HepG2 (cell line): ENCODE measurements around the gene IL4I1. TPM values are rescaled to one million over a fixed set of nuclear protein-coding genes. Genes with fewer than 3 reads are reported as not detected.
A peak's percentile ranks its signal among the peaks of the same experiment; 100 is the strongest.

Experiments used
- ARID2 ChIP-seq: sonication (generic); formaldehyde crosslinking; IDR thresholded peaks from 2 replicates; pipeline ENCODE4 v1.8.1; 2022; ENCODE audit warnings: mild to moderate bottlenecking, missing genetic modification reagents, borderline replicate concordance
- BRF2 ChIP-seq: sonication (generic); formaldehyde crosslinking; IDR thresholded peaks from 2 replicates; pipeline ENCODE4 v1.8.1; 2022; ENCODE audit warnings: mild to moderate bottlenecking, missing genetic modification reagents
- GABPB1 ChIP-seq: IDR thresholded peaks from 2 replicates; pipeline ENCODE4 v1.6.1; 2016; ENCODE audit warnings: mild to moderate bottlenecking, missing genetic modification reagents, moderate library complexity, missing compliant biosample characterization
- KAT8 ChIP-seq: IDR thresholded peaks from 2 replicates; pipeline ENCODE4 v1.6.1; 2016; ENCODE audit warnings: missing genetic modification reagents, missing compliant biosample characterization
- MYC ChIP-seq: sonication (generic); formaldehyde crosslinking; IDR thresholded peaks from 2 replicates; pipeline ENCODE4 v1.9.0; 2021; ENCODE audit warnings: missing genetic modification reagents, borderline replicate concordance
- NPAS2 ChIP-seq: sonication (generic); formaldehyde crosslinking; IDR thresholded peaks from 2 replicates; pipeline ENCODE4 v1.8.0; 2022; ENCODE audit warnings: mild to moderate bottlenecking, missing genetic modification reagents, borderline replicate concordance
- PAWR ChIP-seq: sonication (generic); formaldehyde crosslinking; IDR thresholded peaks from 2 replicates; pipeline ENCODE4 v1.4.0; 2020; ENCODE audit warnings: missing genetic modification reagents, mild to moderate bottlenecking, borderline replicate concordance
- POGZ ChIP-seq: sonication (generic); formaldehyde crosslinking; IDR thresholded peaks from 2 replicates; pipeline ENCODE4 v1.4.0; 2020; ENCODE audit warnings: mild to moderate bottlenecking, missing genetic modification reagents
- TERF1 ChIP-seq: sonication (generic); formaldehyde crosslinking; IDR thresholded peaks from 2 replicates; pipeline ENCODE4 v1.8.0; 2022; ENCODE audit warnings: mild to moderate bottlenecking, missing genetic modification reagents, moderate library complexity
- TFDP2 ChIP-seq: sonication (generic); formaldehyde crosslinking; IDR thresholded peaks from 2 replicates; pipeline ENCODE4 v1.4.0; 2020; ENCODE audit warnings: missing genetic modification reagents
- TGIF2 ChIP-seq: IDR thresholded peaks from 2 replicates; pipeline ENCODE4 v1.6.1; 2016; ENCODE audit warnings: control low read depth, missing compliant biosample characterization
- TOPORS ChIP-seq: sonication (generic); formaldehyde crosslinking; IDR thresholded peaks from 2 replicates; pipeline ENCODE4 v1.8.0; 2023; ENCODE audit warnings: mild to moderate bottlenecking, missing genetic modification reagents
- ZNF350 ChIP-seq: sonication (generic); formaldehyde crosslinking; IDR thresholded peaks from 2 replicates; pipeline ENCODE4 v1.4.0; 2020; ENCODE audit warnings: mild to moderate bottlenecking, low read depth, missing genetic modification reagents, borderline replicate concordance
- ZNF460 ChIP-seq: sonication (generic); formaldehyde crosslinking; IDR thresholded peaks from 2 replicates; pipeline ENCODE4 v1.5.1; 2020; ENCODE audit warnings: missing genetic modification reagents, mild to moderate bottlenecking, borderline replicate concordance
- ZNF687 ChIP-seq: sonication (generic); formaldehyde crosslinking; IDR thresholded peaks from 2 replicates; pipeline ENCODE4 v1.5.1; 2020; ENCODE audit warnings: mild to moderate bottlenecking, missing genetic modification reagents, moderate library complexity
- ZNF746 ChIP-seq: sonication (generic); formaldehyde crosslinking; IDR thresholded peaks from 2 replicates; pipeline ENCODE4 v1.8.0; 2022; ENCODE audit warnings: mild to moderate bottlenecking, missing genetic modification reagents
- polyA plus RNA-seq, 8 experiments: library from polyadenylated mRNA; depleted of rRNA in 3 of 8; stranded (reverse) in 7 of 8; unstranded in 1 of 8; fragments of >200 nt; fragmentation: Illumina TruSeq in 4 of 8; extraction: Trizol in 4 of 8; gene quantifications; 2 replicates each; pipeline versions ENCODE4 v1.2.1 to v1.2.3, GENCODE V29; 2011 to 2016; ENCODE audit warnings: low read depth in 4 of 8, missing spikeins in 1 of 8, mixed read lengths in 1 of 8; ENCODE audit not compliant: insufficient read depth in 1 of 8
- total RNA-seq, 5 experiments: library from RNA; depleted of rRNA; stranded (reverse); fragments of >200 nt; fragmentation: Illumina TruSeq; extraction: Trizol; gene quantifications; 2 replicates each; pipeline ENCODE4 v1.2.3, GENCODE V29; 2016; ENCODE audit warnings: low read depth in 1 of 5
- TF ChIP-seq, protein P1 (sequence below): sonication (generic); formaldehyde crosslinking; IDR thresholded peaks from 2 replicates; pipeline ENCODE4 v1.8.1; 2023; ENCODE audit warnings: mild to moderate bottlenecking, missing genetic modification reagents
- TF ChIP-seq, protein P2 (sequence below): sonication (generic); formaldehyde crosslinking; IDR thresholded peaks from 2 replicates; pipeline ENCODE4 v1.5.1; 2020; ENCODE audit warnings: missing genetic modification reagents, mild to moderate bottlenecking, borderline replicate concordance

The IL4I1 gene
- total and polyA plus RNA-seq, 2 of the 13 experiments (the other 11 are each of a cell fraction or from before 2014, with no cell fraction given) = not detected

- peak; percentile 84; the same call in 1 of the 2 replicates for TF ChIP-seq ZNF350 (CRISPR knock-in tag)
- peak; percentile 81 for TF ChIP-seq ZNF746 (CRISPR knock-in tag)
- 0 out of 2 replicates have a peak, but pooled peaks have one; percentile 15 for TF ChIP-seq POGZ
- peak; percentile 81; the same call in 1 of the 2 replicates for TF ChIP-seq BRF2 (CRISPR knock-in tag)
- 0 out of 2 replicates have a peak, but pooled peaks have one; percentile 57 for TF ChIP-seq ZNF460 (CRISPR knock-in tag)
- TF ChIP-seq, protein P1, sequence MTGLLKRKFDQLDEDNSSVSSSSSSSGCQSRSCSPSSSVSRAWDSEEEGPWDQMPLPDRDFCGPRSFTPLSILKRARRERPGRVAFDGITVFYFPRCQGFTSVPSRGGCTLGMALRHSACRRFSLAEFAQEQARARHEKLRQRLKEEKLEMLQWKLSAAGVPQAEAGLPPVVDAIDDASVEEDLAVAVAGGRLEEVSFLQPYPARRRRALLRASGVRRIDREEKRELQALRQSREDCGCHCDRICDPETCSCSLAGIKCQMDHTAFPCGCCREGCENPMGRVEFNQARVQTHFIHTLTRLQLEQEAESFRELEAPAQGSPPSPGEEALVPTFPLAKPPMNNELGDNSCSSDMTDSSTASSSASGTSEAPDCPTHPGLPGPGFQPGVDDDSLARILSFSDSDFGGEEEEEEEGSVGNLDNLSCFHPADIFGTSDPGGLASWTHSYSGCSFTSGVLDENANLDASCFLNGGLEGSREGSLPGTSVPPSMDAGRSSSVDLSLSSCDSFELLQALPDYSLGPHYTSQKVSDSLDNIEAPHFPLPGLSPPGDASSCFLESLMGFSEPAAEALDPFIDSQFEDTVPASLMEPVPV (CRISPR knock-in tag) = peak; percentile 92
- 0 out of 2 replicates have a peak, but pooled peaks have one; percentile 76 for TF ChIP-seq PAWR (CRISPR knock-in tag)
- TF ChIP-seq ZNF687 = peak; percentile 100
- peak; percentile 87 for TF ChIP-seq MYC (CRISPR knock-in tag)
- no peak for TF ChIP-seq NPAS2 (CRISPR knock-in tag)
- peak; percentile 76; the same call in 1 of the 2 replicates for TF ChIP-seq GABPB1 (CRISPR knock-in tag)
- TF ChIP-seq KAT8 = peak; percentile 89
- peak; percentile 28; the same call in 1 of the 2 replicates for TF ChIP-seq TGIF2
- peak; percentile 44; the same call in 1 of the 2 replicates for TF ChIP-seq ARID2 (CRISPR knock-in tag)
- TF ChIP-seq TFDP2 (CRISPR knock-in tag) = peak; percentile 99
- TF ChIP-seq TERF1 (CRISPR knock-in tag) = no peak
- TF ChIP-seq TOPORS (CRISPR knock-in tag) = peak; percentile 94
- TF ChIP-seq, protein P2, sequence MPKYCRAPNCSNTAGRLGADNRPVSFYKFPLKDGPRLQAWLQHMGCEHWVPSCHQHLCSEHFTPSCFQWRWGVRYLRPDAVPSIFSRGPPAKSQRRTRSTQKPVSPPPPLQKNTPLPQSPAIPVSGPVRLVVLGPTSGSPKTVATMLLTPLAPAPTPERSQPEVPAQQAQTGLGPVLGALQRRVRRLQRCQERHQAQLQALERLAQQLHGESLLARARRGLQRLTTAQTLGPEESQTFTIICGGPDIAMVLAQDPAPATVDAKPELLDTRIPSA (CRISPR knock-in tag) = peak; percentile 97
Observed at GRCh38 chr19:49929121-49929610, 32.5 kb upstream of the IL4I1 start, which contains the start of the genes ATF5 and NUP62 (continued).
